GM19240 (cell line): Measurements from ENCODE around the gene IGFN1.

Source experiments
- DNase-seq: peaks from one replicate; pipeline ENCODE4 v3.0.0; 2011; ENCODE audit warnings: low spot score; ENCODE audit not compliant: insufficient read length

IGFN1 gene

GRCh38 chr1:201262963-201263608 lies 72.5 kb downstream of the IGFN1 start:
- DNase-seq: no peak

GRCh38 chr1:201264072-201264471 lies 73.4 kb downstream of the IGFN1 start:
- DNase-seq: no peak

- DNase-seq: no peak
Measured at GRCh38 chr1:201264554-201264953, 73.9 kb downstream of the IGFN1 start.

GRCh38 chr1:201265756-201266155 lies 75.1 kb downstream of the IGFN1 start:
- no peak for DNase-seq

DNA sequence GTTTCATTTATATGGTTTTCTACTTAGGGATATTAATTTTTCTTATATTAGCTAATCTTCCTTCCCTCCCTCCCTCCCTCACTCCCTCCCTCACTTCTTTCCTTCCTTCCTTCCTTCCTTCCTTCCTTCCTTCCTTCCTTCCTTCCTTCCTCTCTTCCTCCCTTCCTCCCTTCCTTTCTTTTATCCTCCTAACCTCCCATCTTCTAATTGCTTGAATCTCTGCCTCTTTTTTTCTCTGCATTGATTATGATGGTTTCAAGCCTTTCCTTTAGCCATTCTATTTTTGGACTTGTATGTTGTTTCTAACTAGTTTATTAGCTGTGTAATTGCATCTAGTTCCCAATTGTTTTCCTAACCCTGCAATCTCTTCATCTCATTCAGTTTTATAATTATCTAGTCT lies 75.7 kb downstream of the IGFN1 start:
- DNase-seq: no peak

- DNase-seq: no peak
Measured at GRCh38 chr1:201266774-201267173, 76.2 kb downstream of the IGFN1 start.

DNA sequence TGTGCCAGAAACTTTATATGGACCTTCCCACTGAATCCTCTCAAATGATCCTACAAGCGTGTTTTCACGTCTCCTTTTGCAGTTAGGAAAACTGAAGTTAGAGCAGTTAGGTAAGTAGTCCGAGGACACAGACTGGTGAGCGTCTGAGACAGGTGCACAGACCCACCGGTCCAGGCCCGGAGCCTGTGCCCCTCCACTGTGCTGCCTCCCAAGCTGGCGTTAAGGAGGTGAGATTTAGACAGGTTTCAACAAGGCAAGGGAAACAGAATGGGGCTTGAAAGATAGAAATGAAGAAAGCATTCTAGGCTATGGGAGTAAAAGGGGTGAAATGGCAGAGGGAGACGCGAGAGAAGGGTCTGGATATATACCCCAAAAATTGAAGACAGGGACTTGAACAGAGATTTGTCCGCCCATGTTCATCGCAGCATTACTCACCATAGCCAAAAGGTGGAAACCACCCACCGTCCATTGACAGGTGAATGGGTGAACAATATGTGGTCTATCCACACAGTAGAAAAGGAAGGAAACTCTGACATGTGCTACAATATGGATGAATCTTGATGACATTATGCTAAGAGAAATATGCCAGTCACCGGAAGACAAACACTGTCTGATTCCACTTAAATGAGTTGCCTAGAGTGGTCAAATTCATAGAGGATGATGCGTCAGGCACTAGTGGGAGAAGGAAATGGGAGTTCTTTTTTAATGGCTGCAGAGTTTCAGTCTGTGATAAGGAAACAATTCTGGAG lies 77.0 kb downstream of the IGFN1 start:
- DNase-seq: no peak

DNA sequence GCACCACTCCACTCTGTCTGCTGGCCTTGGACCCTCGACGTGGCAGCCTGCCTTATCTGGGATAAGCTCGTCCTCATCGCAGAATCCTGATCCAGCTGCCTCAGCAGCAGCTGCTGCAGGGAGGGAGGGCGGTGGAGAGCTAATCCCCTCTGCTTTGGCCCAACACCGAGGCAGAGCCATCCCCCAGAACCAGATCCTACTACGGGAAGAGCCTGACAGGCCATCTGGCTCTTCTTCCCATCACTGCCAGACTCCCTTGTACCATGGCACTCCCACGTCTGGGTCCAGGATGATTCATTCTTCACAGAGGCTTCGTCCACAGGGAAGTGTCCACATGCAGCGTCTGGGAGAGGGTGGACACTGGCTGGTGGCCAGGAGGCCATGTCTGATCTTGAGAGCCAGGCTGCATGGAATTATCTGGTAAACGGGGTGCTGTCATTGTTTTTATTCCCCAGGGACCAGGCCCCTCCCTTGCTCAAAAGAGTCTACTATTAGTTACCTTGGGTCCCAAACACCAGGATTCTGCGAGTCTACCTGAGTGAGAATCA lies 78.1 kb downstream of the IGFN1 start:
- no peak for DNase-seq

DNA sequence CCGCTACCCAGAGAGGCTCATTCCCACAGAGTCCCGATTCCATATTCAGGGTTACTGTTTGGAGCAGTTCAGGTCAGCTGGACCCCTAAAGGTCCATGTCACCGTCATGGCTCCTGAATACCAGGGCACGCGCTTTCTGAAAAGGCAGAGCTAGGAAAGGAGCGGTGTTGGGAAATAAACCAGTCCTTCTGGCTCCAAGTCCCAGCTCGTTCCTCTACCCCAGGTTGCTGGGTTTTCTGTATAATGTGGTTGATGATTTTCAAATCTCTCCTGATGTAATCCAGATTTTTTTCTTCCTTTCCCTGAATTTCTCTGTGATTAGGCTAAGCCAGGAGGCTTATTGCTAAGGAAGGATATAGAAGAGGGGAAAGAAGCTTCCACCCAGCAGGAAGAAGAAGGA lies 78.7 kb downstream of the IGFN1 start:
- DNase-seq: no peak

GRCh38 chr1:201269900-201270410 lies 79.3 kb downstream of the IGFN1 start:
- no peak for DNase-seq

- DNase-seq: no peak
Measured at GRCh38 chr1:201270616-201271390, 80.2 kb downstream of the IGFN1 start.

GRCh38 chr1:201272799-201273198 lies 82.2 kb downstream of the IGFN1 start:
- DNase-seq: no peak

GRCh38 chr1:201274616-201275252 lies 84.1 kb downstream of the IGFN1 start:
- no peak for DNase-seq

- DNase-seq: no peak
Measured at GRCh38 chr1:201275253-201275666, 84.6 kb downstream of the IGFN1 start.

- DNase-seq: no peak
Measured at GRCh38 chr1:201276891-201277290, 86.3 kb downstream of the IGFN1 start.

GRCh38 chr1:201277441-201277840 lies 86.8 kb downstream of the IGFN1 start:
- no peak for DNase-seq
